ENCODE measurements around the gene ELF1.

DNA sequence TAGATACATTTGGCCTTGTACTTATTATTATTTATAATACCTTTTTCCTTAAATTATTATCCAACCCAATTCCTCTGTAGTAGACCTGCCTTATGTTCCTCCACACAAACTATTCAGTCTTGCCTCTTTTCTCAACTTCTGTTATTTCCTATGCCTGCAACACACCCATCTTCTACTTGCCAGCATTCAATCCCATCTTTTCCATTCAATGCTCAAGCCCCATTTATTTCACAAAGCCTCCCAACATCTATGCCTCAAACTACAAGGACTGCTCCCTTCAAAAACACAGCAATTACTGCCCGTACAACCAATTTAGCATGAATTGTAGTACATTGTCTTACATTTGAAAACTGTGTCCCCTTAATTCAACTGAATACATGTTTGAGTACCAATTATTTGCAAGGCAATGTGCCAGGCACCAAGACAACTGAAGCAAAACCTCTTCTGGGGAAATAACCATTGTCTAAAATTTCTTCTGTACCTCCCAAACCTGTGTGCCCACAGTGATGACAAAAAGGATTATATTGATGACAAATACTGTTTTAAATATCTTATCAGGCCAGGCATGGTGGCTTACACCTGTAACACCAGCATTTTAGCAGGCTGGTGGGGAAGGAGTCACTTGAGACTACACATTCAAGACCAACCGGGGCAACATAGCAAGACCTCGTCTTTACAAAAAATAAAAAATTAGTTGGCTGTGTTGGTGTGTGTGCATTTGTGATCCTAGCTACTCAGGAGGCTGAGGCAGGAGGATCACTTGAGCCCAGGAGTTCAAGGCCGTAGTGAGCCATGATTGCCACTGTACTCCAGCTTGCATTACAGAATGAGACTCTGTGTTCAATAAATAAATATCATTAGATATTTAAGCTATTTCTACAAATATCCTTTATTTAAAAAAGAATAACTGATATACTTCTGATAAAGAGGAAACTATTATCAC lies 35.1 kb downstream of the ELF1 start:
- TF ChIP-seq POLR2A (IDR thresholded peaks at IDR 0.05): no peak
- TF ChIP-seq EP300 (IDR thresholded peaks at IDR 0.05): no peak

Data from ovary (tissue), 1 donor.